Right lobe of liver (tissue), 6 donors: ENCODE results near the gene APIP. TPM values are rescaled to one million over a fixed set of nuclear protein-coding genes. Genes with fewer than 3 reads are reported as not detected.
A peak's percentile ranks its signal among the peaks of the same experiment; 100 is the strongest.

Source experiments
- ATAC-seq, 4 donors: fragments of 200-7000 bp; cut with Tn5 transposase; one replicate each; pipeline ENCODE4 v1.9.1; 2020; ENCODE audit warnings: mild to moderate bottlenecking in 4 of 4, moderate library complexity in 4 of 4
- DNase-seq, 3 donors: peaks; one replicate each; pipeline ENCODE4 v3.0.0-alpha.2; 2020
- H3K27ac ChIP-seq, 3 donors: fragments of 200-600 bp; one replicate each; pipeline ENCODE4 v1.8.0; 2022
- H3K27me3 ChIP-seq, 2 donors: fragments of 200-600 bp; one replicate each; pipeline ENCODE4 v1.8.0; 2022
- H3K36me3 ChIP-seq, 4 donors: fragments of 200-600 bp; sonication (generic) in 1 of 4; one replicate each; pipeline versions ENCODE4 v1.5.1 to v1.8.0; 2017 to 2022; ENCODE audit warnings: control low read depth in 1 of 4
- H3K4me1 ChIP-seq, 4 donors: fragments of 200-600 bp; sonication (generic) in 1 of 4; one replicate each; pipeline versions ENCODE4 v1.5.1 to v1.8.0; 2017 to 2022; ENCODE audit warnings: control low read depth in 1 of 4
- H3K4me3 ChIP-seq, 3 donors: fragments of 200-600 bp; one replicate each; pipeline ENCODE4 v1.8.0; 2022
- H3K9me3 ChIP-seq, 4 donors: fragments of 200-600 bp; sonication (generic) in 1 of 4; one replicate each; pipeline versions ENCODE4 v1.5.1 to v1.8.0; 2017 to 2022; ENCODE audit warnings: control low read depth in 1 of 4
- POLR2A ChIP-seq: fragments of 450-650 bp; IDR thresholded peaks from one replicate; pipeline ENCODE4 v1.6.1; 2017; ENCODE audit warnings: antibody characterized with exemption, mild to moderate bottlenecking
- WGBS: methylation state at CpG from one replicate; pipeline ENCODE4 v1.1.6; 2018; ENCODE audit warnings: low coverage, low lambda C conversion rate; ENCODE audit not compliant: insufficient coverage; ENCODE audit errors: missing lambda C conversion rate; 5-methylcytosine and 5-hydroxymethylcytosine counted together
- intact Hi-C, 2 donors: fragments of 100-400 bp; cut with DNase I; formaldehyde crosslinking; loops; one replicate each; pipeline versions ENCODE4 v1.11.2 to v1.14.1; 2022
- total RNA-seq, 6 experiments: library from RNA; depleted of rRNA in 2 of 6; stranded (reverse); fragments of >200 nt in 2 of 6; fragmentation: NEBNext Ultra II Directional in 3 of 6; extraction: Animal tissue kit (Norgen Biotek cat#: 25700) in 3 of 6; gene quantifications; one replicate each; pipeline versions ENCODE4 v1.1.0 to v1.2.4, GENCODE V29; 2016 to 2023
- TF ChIP-seq, protein P1 (sequence below), 4 donors: fragments of 200-600 bp in 3 of 4; fragments of 450-650 bp in 1 of 4; IDR thresholded peaks; one replicate each; pipeline versions ENCODE4 v1.5.1 to v1.8.0; 2016 to 2022; ENCODE audit warnings: antibody characterized with exemption in 4 of 4, mild to moderate bottlenecking in 2 of 4
- donor health status: DM: no; HTN: yes; CAD: no.
- donor health status: DM: no; HTN: no; CAD: no.
- donor health status: DM: no; HTN: no; CAD: no.
- donor health status: DM: no; HTN: yes; CAD: no.
- donor health status: DM: no; HTN: yes; CAD: no.

APIP gene
- total RNA-seq, 6 experiments from 2014 or later: 9.4 to 19.7 (median 14.5) TPM

DNA sequence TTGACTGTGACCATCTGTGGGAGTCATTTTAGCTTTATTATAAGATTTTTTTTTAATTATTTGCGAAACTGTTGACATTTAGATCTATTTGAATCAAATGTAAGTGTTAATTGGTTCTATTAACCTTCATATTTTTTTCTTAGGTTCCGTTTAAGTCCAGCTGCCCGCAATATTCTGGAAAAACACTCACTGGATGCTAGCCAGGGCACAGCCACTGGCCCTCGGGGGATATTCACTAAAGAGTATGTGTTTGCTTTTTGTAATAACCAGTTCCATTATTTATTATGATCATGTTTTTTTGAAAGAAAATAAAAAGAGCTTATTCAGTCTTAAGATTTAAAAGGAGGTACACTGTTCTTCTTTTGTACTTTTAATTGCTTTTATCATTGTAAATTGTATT is 44.1 kb upstream of the APIP start:
- ATAC-seq (no peak), DNase-seq (no peak)
- Histone ChIP-seq H3K4me3 (no peak overlapping the region), H3K9me3 (no peaks in the 10 kb centered on the region), H3K4me1 (peaks cover 0 to 14% (median 0%) of the 10 kb centered on the region in 4 donors), H3K27me3 (no peaks in the 10 kb centered on the region), H3K36me3 (no peaks in the 10 kb centered on the region), H3K27ac (no peak overlapping the region)
- intact Hi-C loops: no loop called here
- 71% methylated on average over 4 of the region's 4 CpGs for WGBS
- TF ChIP-seq, protein P1, sequence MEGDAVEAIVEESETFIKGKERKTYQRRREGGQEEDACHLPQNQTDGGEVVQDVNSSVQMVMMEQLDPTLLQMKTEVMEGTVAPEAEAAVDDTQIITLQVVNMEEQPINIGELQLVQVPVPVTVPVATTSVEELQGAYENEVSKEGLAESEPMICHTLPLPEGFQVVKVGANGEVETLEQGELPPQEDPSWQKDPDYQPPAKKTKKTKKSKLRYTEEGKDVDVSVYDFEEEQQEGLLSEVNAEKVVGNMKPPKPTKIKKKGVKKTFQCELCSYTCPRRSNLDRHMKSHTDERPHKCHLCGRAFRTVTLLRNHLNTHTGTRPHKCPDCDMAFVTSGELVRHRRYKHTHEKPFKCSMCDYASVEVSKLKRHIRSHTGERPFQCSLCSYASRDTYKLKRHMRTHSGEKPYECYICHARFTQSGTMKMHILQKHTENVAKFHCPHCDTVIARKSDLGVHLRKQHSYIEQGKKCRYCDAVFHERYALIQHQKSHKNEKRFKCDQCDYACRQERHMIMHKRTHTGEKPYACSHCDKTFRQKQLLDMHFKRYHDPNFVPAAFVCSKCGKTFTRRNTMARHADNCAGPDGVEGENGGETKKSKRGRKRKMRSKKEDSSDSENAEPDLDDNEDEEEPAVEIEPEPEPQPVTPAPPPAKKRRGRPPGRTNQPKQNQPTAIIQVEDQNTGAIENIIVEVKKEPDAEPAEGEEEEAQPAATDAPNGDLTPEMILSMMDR (IDR thresholded peaks at IDR 0.05): no peak
- no peak for TF ChIP-seq POLR2A

GRCh38 chr11:34959770-34960169 is 43.6 kb upstream of the APIP start:
- no peaks in the 10 kb centered on the region for H3K36me3 ChIP-seq
- no peak for ATAC-seq
- H3K27ac ChIP-seq: no peak overlapping the region
- intact Hi-C loops: no loop called here
- H3K4me3 ChIP-seq: no peak overlapping the region
- WGBS: 94% methylated on average over 1 of the region's 1 CpG
- H3K27me3 ChIP-seq: no peaks in the 10 kb centered on the region
- peaks cover 0 to 9% (median under 1%) of the 10 kb centered on the region in 4 donors for H3K4me1 ChIP-seq
- no peaks in the 10 kb centered on the region for H3K9me3 ChIP-seq
- DNase-seq: no peak
- no peak for TF ChIP-seq POLR2A
- TF ChIP-seq, protein P1 (IDR thresholded peaks at IDR 0.05): no peak

GRCh38 chr11:34957606-34958005 is 41.4 kb upstream of the APIP start:
- H3K4me1 ChIP-seq: peaks cover 0 to 4% (median under 1%) of the 10 kb centered on the region in 4 donors
- TF ChIP-seq, protein P1 (IDR thresholded peaks at IDR 0.05): no peak
- TF ChIP-seq POLR2A: no peak
- no peaks in the 10 kb centered on the region for H3K27me3 ChIP-seq
- H3K9me3 ChIP-seq: no peaks in the 10 kb centered on the region
- H3K36me3 ChIP-seq: no peaks in the 10 kb centered on the region
- DNase-seq (no peak), ATAC-seq (peak; percentile 66 to 91 (median 81))
- intact Hi-C loops: no loop called here
- WGBS: 64% methylated on average over 3 of the region's 3 CpGs
- no peak overlapping the region for H3K4me3 ChIP-seq
- H3K27ac ChIP-seq: peak overlapping the region in 1 of 3 donors; percentile 58

- intact Hi-C loops: no loop called here
- TF ChIP-seq, protein P1 (IDR thresholded peaks at IDR 0.05): no peak
- TF ChIP-seq POLR2A: no peak
- H3K9me3 ChIP-seq: no peaks in the 10 kb centered on the region
Measured at GRCh38 chr11:34957206-34957605, 41.0 kb upstream of the APIP start.

GRCh38 chr11:34953955-34954354 is 37.8 kb upstream of the APIP start:
- Histone ChIP-seq H3K4me1 (peaks cover 0 to 4% (median under 1%) of the 10 kb centered on the region in 4 donors), H3K9me3 (no peaks in the 10 kb centered on the region), H3K4me3 (no peak overlapping the region), H3K27ac (no peak overlapping the region), H3K27me3 (no peaks in the 10 kb centered on the region), H3K36me3 (no peaks in the 10 kb centered on the region)
- intact Hi-C loops: no loop called here
- TF ChIP-seq POLR2A: no peak
- TF ChIP-seq, protein P1 (IDR thresholded peaks at IDR 0.05): no peak
- no peak for ATAC-seq
- 84% methylated on average over 1 of the region's 1 CpG for WGBS
- no peak for DNase-seq

More at GRCh38 chr11:34957206-34957605, 41.0 kb upstream of the APIP start:
- Histone ChIP-seq H3K36me3 (no peaks in the 10 kb centered on the region), H3K4me1 (peaks cover 0 to 4% (median under 1%) of the 10 kb centered on the region in 4 donors), H3K27me3 (no peaks in the 10 kb centered on the region), H3K27ac (peak overlapping the region in 1 of 3 donors; percentile 39), H3K4me3 (no peak overlapping the region)
- WGBS: 77% methylated on average over 5 of the region's 5 CpGs
- DNase-seq: no peak
- peak in 1 of 4 donors; percentile 13 for ATAC-seq
